GM21786 (cell line): ENCODE measurements around the gene QRFP.
A peak's percentile ranks its signal among the peaks of the same experiment; 100 is the strongest.

Experiments used
- ATAC-seq: cut with Tn5 transposase; IDR thresholded peaks from one replicate; pipeline ENCODE4 v1.9.1; 2021; ENCODE audit not compliant: unreplicated experiment

QRFP gene

GRCh38 chr9:130878295-130878694, 18.3 kb downstream of the QRFP start:
- no peak for ATAC-seq

GRCh38 chr9:130877300-130877699, 19.3 kb downstream of the QRFP start:
- no peak for ATAC-seq

DNA sequence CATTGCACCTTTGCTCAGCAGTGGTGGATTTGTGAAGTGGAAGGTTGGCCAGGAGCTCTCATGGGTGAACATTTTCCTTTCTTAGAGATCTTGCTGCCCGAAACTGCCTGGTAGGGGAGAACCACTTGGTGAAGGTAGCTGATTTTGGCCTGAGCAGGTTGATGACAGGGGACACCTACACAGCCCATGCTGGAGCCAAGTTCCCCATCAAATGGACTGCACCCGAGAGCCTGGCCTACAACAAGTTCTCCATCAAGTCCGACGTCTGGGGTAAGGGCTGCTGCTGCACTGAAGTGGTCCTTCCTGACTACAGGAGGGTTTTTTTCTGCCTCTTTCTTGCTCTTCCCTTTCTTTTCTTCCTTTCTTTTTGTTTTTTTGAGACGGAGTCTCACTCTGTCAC, 21.8 kb downstream of the QRFP start:
- ATAC-seq: no peak

DNA sequence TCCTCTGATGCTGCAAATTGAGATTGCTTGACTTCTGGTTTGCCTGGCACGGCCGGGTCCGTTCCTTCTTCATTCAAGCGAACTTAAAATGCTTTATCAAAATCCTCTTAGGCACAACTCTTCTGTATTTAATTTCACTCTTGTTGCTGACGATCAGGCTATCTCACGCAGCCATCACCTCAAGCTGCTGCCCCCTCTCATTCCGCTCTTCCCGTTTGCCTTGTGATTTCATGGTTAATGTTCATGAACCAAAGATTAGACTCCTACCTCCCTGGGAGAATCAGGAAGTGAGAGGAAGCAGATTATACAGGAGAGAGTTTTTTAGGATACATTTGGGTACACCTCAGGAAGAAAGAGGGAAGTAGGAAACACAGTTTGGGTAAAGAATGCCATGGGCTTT, 22.6 kb downstream of the QRFP start:
- ATAC-seq: no peak

- ATAC-seq: no peak
Observed at GRCh38 chr9:130872912-130873503, 23.6 kb downstream of the QRFP start.

DNA sequence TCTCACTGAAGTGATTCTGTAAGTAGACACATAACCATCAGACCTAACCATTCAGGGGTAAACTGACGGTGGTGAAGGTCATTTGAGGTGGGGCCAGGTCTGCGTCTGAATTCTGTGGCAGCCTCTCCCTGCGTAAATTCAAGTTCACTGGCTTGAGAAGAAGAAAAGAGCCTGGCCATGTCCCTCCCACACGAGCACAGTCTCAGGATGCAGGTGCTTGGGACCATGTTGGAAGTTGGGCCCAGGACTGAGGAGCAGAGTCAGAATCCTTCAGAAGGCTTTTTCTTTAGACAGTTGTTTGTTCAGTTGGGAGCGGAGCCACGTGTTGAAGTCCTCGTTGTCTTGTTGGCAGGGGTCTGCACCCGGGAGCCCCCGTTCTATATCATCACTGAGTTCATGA, 24.1 kb downstream of the QRFP start:
- no peak for ATAC-seq

GRCh38 chr9:130872093-130872492, 24.5 kb downstream of the QRFP start:
- no peak for ATAC-seq

DNA sequence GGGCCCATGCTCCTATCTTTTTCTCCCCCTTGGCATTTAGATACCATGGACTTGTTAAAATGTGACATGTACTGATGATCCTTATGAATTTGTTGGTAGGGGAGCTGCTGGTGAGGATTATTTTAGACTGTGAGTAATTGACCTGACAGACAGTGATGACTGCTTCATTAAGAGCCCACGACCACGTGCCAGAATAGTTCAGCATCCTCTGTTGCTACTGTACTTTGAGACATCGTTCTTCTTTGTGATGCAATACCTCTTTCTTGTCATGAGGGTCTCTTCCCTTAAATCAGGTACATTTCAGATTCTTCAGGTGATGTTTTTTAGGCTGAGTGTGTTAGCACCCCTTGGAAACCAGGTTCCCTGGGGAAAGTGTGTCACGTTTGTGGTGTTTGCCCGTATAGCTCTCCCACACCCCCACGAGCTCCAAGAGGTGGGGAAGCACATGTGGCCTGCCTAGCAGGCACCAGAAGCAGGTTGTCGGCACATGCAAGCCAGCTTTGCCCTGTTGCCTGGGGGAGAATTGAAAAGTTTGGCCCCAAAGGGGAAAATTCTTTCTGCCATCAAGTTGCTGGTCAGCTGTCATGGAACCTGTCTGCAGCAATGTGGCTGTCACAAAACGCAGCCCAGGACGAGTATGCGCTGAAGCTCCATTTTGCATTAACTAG, 25.1 kb downstream of the QRFP start:
- no peak for ATAC-seq

GRCh38 chr9:130870491-130871381, 25.9 kb downstream of the QRFP start:
- peak; percentile 87 for ATAC-seq

DNA sequence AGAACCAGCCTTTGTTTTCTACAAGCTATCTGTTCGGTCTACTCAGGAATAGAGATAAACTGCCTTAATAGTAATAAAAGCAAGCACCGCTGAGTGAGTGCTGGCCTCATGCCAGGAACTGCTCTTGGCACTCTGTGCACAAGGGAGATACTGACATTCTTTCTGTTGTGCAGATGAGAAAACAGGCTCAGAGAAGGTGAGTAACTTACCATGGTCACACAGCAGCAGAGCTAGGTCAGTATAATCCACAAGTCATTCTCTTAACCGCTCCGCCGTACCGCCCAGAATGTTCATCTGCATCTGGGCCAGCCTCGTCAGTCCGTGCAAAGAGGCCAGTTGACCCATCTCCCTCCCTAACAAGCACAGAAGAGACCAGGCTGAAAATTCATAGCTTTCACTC, 27.4 kb downstream of the QRFP start:
- ATAC-seq: no peak

DNA sequence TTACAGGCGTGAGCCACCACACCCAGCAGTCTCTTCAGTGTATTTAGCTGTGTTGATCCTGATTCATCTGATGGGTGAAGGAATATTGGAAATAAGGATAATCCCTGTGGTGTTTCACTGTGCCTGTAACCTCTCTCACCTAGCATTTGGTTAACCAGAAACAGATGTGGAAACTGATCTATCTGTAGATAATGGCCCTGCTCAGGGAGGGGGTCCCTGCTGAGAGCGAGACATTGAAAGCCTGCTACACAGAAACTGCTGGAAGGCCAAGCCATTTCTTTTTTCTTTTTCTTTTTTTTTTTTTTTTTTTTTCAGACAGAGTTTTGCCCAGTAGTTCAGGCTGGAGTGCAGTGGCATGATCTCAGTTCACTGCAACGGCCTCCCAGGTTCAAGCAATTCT, 28.4 kb downstream of the QRFP start:
- no peak for ATAC-seq

DNA sequence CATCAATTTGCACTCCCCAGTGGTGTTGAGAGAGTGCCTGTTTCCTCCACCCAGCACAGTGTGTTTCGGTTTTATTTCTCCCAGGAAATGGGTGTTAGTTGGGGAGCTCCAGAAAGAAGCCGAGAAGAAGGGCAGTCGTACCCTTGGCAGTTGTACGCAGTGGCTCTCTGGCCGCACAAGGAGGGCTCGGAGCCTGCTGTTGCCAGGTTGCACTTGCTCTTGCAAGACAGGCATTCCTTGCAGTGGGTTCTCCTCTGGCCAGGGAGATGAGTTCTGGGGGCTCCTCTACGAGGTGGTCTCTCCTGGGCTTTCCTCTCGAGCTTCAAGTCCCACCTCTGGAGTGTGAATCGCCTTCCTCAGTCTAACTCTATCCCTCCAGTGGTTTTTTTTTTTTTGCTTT, 29.1 kb downstream of the QRFP start:
- ATAC-seq: no peak

DNA sequence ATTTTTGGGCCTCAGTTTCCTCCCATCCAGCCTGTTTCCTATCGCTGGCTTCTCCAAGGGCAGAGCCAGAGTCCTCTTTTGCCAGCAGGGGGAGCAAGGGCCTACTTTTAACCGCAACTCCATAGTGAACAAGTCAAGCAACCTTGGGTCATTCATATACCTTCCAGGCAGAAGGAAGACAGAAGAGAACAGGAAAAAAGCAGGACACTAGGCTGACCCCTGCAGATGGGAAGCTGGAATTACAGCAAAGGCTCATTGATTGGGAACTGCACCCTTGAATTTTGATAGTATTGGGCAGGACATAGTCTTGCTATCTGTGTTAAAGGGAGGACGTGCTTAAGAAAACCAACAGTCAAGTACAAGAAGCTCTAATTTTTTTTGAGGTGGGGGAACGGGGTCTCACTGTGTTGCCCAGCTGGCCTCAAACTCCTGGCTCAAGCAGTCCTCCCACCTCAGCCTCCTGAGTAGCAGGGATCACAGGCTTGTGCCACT, 30.1 kb downstream of the QRFP start:
- ATAC-seq: no peak

DNA sequence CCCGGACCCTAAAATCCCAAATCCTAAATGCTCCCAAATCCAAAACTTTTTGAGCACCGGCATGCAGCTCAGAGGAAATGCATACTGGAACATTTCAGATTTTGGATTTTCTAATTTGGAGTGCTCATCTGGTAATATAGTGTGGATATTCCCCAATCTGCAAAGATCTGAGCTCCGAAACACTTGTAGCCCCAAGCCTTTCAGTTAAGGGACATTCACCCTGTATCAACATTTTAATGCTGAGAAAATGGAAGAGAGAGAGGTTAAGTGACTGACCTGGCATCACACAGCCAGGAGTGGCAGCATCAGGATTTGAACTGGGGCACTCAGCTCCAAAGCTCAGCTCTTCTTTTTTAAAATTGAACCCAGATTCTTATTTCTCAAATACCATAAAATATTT, 30.7 kb downstream of the QRFP start:
- no peak for ATAC-seq

DNA sequence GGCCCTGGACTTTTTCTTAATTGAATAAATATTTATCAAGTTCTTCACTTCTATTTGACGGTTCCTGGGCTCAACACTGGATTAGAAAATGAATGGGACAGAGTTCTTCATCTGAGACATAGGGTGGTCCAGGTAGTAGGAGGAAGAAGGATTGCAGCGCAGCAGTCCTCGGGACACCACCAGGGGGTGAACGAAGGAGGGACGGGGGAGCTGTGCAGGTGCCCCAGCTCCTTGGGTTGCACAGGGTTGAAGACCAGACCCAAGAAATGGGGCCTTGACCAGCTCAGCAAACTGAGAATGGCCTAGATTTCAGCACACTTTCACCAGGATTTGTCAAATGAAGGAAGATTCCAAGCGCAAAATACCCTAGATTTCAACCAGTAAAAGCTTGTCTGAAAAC, 32.1 kb downstream of the QRFP start:
- no peak for ATAC-seq

GRCh38 chr9:130862747-130863146, 33.9 kb downstream of the QRFP start:
- ATAC-seq: no peak

DNA sequence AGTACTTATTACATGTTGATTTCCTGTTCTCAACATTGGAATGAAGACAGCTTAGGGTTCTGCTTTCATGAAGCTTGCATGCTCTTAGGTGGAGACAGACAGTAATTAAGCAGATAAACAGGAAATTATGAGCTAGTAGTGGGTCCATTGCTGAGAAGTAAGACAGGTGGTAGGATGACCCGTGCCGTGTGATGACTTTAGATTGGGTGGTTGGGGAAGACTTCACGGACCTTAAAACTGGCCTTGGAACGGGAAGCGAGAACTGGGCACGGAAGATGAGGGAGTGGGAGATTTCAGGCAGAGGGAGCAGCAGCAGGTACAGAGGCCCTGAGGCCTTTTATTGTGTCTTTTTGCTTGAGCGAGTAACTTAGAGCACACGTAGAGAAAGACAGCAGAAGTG, 34.4 kb downstream of the QRFP start:
- no peak for ATAC-seq

GRCh38 chr9:130861372-130862180, 35.0 kb downstream of the QRFP start:
- no peak for ATAC-seq

GRCh38 chr9:130860458-130861316, 35.9 kb downstream of the QRFP start:
- ATAC-seq: no peak
